GM18508 (cell line): ENCODE measurements around the gene STRN.

Source experiments
- ATAC-seq: cut with Tn5 transposase; IDR thresholded peaks from one replicate; pipeline ENCODE4 v1.9.1; 2021; ENCODE audit warnings: moderate number of reproducible peaks; ENCODE audit not compliant: insufficient read depth, unreplicated experiment

STRN gene

GRCh38 chr2:36802952-36803351, 163.4 kb downstream of the STRN start:
- ATAC-seq: no peak

GRCh38 chr2:36801088-36801487, 165.2 kb downstream of the STRN start:
- ATAC-seq: no peak

GRCh38 chr2:36800381-36800780, 166.0 kb downstream of the STRN start:
- no peak for ATAC-seq

- ATAC-seq: no peak
Observed at GRCh38 chr2:36798724-36799123, 167.6 kb downstream of the STRN start.

GRCh38 chr2:36797324-36798070, 168.8 kb downstream of the STRN start:
- no peak for ATAC-seq
